OCI-M2 (cell line): ENCODE data around the gene ARNT2.

ENCODE experiments used
- DNase-seq: peaks from one replicate; lab custom pipeline; 2025; ENCODE audit not compliant: unreplicated experiment; lab: John Stamatoyannopoulos, UW

The ARNT2 gene

DNA sequence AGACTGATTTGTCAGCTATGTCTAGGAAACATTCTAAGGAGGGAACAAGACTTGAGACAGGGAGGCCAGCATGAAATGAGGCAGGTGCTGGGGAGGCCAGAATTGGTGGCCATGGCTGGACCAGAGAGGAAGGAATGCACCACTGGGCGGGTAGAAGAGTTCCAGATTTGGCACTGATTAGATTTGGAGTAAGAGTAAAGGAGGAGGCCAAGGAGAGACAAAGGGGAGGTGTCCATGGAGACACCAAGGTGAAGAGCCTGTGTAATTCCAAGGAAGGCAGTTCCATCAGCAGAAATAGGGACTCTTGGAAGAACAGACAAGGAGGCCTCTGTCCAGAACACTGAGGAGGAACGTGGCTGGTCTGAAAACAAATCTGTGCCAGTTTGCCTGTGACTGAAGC lies 1.8 kb downstream of the ARNT2 start:
- no peak for DNase-seq

DNA sequence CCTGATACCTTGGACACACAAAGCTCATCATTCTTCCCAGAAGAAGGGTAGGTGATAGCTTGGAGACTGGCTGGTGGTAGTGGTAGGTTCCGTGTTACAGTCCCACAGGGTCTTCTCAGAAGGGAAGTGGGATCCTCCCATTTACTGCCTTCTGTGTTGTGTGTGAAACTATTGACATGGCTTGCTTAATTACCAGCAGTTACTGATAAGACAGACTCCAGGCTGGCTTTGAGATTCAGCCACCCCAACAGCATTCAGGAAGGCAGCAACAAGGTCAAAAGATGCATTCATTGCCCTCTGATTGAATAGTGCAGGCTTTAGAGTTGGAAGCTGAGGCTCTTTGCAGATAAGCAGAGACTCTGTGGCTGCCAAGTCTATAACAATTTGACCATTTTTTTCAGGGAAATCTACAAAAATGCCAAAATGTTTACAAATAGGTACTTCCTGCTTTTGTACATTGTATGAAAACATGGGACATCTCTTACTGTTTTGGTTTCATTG lies 7.7 kb downstream of the ARNT2 start:
- DNase-seq, result no peak

DNA sequence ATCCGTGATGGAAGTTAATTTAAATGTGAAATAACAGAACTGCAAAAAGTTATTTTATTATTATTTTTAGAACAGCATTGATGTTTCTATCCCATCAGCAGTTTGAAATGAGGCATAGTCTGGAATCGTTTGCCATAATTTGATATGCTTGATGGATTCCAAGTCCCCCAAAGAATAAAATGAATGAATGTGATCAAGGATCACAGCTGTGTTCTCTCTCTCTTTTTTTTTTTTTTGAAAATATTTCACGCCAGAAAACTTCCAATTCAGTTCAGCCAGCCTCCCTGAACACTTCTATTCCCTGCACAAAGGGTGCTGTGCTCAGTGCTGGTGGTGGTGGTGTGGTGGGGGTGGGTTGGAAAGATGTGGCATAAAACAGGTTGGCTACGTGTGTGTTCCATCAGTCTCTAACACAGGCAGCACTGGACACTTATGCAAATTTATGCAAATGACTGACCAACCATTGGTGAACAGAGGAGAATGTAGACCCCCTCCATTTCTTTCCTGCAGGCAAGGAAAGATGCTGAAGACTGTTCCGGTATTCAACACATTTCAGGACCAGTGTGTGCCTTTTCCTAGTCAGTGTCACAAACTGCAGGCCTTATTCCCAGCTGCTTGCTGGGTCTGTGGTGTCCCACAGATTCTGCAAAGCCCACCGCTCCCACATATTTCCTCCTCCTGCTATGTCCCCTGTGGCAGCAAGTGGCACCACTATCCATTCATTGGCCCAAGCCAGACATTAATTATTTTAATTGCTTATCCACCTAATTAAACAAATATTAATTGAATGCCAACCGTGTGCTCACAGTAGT lies 10.6 kb downstream of the ARNT2 start:
- no peak for DNase-seq

DNA sequence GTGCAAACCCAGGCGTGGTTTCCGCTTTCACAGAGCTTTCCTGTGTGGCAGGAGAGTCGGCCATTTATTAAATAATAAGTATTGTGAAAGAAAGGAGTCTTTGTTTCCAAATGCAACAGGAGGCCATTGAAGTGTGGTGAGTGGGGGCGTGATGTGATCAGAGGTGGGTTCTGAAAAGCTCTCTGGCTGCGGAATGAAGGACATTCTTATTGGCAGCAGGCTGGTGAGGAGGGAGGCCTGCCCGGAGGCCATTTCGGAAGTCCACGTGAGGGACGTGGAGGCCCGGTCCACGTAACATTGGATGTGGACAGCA lies 11.1 kb downstream of the ARNT2 start:
- DNase-seq, result no peak

DNA sequence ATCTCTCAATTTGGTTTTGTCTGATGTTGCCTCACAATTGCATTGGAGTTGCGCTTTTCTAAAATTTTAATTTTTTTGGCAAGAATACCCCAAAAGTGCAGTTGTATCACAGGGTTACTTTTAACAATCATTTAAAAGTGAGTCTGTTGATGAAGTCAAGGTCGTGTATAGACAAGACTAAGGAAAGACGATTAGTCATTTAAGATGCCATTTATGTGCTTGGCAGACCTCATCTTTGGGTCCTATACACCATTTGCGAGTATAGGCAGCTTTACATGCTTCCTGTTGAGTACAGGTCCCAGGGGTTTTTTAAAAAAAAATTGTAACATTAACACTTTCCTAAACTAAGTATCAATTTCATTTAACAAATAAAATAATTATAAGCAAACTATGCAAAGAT lies 12.5 kb downstream of the ARNT2 start:
- no peak for DNase-seq

DNA sequence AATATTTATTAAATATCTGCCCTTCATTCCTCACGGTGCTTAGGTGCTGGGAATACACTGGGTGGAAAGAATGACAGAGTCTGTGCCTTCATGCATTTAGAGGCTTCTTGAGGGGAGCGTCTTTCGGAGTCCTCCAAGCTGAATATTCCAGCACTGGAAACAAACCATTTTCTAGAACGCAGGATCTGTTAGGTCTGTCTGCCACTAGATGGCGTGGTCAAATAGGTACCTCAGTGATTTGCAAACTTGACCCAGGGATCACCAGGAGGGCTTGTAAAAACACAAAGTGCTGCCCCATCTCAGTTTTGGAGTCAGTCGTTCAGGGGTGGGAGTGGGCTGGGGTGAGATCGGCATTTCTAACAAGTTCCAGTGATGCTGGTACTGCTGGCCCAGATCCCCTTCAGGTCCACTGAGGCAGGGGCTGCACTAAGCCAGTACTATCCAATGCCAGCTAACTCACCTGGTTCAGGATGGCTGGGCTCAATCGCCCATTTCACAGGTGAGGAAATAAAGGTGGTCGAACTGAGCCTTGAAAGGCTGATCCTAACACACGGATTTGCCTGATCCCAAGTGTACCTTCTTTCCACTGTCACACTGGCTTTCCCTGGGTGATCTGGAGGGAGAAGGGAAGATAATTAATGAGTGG lies 14.8 kb downstream of the ARNT2 start:
- DNase-seq, result no peak

DNA sequence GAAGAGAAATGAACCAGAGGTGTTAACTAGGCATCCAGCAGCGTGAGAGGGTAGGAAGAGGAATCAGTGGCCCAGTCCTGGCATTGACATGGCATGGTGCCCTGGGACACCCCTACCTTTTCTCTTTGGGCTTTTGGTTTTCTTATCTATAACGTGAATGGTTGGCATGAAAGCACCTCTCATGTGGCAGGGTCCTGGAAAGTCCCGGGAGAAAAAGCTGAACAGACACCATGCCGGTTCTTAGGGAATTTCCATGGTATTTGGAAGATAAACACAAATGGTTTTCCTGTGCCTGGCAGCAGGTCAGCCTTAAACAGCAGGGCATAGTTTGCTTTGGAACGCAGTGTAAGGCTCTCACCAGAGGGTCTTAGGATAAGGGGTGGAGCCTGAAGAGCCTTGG lies 15.4 kb downstream of the ARNT2 start:
- no peak for DNase-seq

DNA sequence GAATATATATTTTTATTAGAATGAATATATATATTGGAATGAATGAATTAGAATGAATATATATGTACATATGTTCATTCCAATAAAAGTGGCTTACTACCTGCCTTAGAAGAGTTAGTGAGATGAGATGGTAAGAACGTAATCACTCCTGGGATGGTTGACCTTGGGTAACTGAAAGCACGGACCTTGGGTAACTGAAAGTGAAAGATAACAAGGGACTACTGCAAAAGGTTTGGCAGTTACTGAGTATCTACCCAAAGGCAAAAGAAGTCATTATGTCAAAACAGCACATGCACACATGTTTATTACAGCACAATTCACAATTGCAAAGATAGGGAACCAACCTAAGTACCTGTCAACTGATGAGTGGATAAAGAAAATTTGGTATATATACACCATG lies 16.5 kb downstream of the ARNT2 start:
- no peak for DNase-seq

DNA sequence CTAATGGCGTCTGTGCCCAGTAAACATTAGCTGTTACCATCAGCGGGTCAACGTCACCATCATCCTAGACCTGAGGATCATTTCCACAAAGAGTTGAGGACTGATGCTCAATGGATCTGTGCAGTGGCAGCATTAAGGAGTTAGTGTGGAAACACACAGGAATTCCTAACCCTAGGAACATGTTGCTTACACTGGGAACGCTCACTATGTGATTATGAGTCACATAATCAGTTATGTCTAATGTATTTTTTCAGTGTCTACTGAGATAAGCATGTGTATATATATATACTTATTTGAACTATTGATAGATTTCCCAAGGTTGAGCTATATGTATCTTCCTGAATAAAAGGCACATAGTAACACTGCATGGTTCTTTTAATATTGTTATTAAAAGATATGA lies 19.0 kb downstream of the ARNT2 start:
- no peak for DNase-seq

DNA sequence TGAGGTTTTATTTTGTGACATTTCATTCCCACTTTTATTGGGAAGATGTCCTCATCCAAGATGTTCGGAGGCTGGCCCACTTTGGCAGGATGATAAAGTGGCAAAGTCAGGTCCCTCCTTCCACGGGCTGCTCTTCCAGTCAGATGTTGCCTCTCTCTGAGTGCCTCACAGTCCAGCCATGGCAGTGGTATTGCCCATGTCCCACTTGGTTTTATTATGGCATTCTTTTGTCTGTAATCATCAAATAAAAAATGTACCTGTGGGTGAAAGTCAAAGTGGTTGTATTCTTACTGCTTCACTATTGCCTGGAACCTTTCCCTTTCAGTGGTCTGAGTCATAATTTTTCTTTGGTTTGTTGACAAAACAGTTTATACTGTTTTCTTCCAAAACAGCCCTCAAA lies 20.2 kb downstream of the ARNT2 start:
- DNase-seq, result no peak

DNA sequence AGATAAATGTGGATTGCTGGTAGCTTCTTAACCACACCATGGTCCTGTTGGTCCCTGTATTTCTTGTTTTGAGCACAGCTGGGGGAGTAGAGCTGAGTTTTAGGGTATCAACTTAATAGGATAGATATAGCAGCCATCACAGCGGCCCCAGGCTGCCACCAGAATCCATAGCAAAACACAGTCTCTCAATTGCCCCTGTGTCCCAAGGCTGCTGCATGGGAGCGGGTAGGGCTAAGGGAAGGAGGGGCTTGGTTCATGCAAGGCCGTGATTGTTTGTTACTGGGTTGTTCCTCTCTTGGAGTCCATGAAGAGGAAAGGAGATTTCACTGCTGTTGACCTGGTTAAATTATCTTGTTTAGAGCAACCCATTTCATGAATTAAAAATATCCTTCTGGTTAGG lies 22.1 kb downstream of the ARNT2 start:
- DNase-seq, result no peak

DNA sequence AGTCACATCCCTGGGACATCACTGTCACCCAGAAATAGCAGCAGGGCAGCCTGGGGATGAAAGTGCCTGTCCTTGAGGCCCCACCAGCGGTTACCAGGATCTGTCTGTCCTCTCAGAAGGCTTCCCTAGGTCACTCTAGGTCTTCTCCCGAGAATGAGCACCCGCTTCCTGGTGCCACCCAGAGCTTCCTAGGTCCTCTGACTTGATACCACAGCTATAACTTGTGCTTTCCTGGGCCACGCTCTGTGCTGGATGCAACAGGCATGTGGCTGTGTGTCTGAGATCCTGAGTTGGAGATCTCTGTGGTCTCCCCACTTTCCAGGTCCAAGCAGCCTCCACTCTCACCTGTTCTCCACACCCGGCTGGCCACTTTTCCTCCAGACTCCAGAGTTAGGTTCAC lies 25.8 kb downstream of the ARNT2 start:
- DNase-seq, result no peak

DNA sequence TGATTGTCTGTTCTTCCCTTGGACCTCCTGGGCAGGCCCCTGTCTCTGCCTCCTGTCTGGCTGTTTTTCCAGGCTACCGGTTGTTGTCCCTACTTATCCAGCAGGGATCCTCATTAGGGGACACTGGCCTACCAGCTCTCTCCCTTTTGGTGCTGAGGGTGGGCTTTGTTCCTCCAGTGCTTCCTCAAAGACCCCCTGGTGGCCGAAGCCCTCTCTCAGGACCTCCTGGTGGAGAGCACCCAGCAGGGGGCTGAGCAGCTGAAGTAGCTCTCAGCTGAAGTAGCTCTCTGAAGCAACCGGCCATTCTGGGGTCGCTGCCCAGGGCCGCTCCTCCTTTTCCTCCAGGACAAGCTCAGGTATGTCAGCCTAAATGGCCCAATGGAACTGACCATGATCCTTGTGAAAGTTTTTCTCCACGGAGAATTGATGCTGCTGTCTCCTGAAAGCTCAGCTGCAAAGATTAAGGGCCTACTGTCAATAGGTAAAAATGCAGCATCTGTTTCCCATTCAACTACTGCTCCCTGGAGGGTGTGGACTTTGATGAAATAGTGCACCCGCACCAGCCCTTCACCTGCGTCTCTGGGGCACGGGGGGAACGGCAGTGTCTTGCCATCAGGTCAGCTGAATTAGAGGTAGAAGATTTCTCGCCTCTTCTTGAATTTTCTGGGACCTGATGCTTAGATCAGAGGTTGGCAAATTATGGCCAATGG lies 27.6 kb downstream of the ARNT2 start:
- no peak for DNase-seq

DNA sequence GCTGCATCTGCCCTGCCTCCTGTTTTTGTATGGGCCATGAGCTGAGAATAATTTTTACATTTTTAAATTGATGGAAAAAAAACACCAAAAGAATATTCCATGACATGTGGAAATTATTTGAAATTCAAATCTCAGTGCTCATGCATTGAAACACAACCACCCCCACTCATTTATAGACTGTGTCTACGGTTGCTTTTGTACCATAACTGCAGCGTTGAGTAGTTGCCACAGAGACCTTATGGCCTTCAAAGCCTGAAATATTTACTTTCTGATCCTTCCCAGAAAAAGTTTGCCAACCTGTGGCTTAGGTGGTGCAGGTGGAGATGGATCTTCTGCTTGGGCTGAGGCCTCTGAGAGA lies 28.1 kb downstream of the ARNT2 start:
- no peak for DNase-seq

DNA sequence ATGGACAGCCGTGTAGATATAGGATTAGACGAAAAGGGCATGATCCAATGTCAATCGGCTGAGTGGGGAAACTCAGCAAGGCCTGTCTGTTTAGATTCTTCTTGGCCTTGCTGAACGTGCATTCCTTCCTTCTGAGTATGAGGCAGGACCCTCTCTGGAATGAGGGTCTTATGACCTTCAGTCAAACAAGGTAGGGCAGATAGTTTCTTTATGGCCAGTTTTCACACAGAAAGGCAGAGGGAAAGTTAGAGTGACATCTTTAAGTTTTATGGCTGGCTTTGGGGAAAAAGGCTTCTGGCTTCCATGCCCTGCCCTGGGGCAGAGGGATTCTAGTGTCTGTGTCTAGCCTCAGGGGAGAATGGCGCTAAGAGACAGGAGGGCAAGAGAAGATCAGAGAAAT lies 29.7 kb downstream of the ARNT2 start:
- no peak for DNase-seq

DNA sequence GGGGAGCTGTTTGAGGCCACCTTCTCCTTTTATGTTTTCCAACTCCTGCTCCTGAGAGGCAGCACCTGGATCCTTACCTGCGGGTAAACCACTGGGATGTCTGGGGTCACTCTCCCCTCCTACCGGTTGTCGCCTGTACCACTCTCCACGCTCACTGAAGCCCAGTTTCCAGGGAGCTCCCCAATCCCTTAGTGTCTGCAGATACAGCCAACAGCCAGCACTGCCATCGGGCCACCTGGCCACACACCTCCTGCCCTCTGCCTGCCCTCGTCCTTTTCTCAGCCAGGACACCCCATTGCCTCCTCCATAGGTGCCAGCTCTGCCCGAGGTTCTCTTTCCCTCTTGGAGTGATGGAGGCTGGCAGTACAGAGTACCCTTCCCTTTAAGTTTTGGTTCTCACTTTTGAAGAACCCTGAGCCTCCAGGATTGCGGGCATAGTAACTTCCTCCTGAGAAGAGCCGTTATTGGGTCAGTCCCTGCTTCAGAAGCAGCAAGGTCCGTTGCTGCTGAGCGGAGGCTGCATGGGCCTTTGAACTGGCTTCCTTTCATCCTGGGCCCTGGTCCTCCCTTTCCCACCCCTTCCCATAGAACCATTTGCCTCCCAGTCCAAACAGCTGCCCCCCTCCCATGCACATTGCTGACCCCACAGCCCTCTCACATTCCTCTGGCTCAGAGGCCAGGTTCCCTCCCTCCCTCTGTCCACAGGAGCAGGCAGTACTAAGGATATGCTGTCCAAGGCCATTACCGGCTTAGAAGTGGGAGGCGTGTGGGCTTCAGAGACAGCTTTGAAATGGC lies 30.9 kb downstream of the ARNT2 start:
- DNase-seq, result no peak

DNA sequence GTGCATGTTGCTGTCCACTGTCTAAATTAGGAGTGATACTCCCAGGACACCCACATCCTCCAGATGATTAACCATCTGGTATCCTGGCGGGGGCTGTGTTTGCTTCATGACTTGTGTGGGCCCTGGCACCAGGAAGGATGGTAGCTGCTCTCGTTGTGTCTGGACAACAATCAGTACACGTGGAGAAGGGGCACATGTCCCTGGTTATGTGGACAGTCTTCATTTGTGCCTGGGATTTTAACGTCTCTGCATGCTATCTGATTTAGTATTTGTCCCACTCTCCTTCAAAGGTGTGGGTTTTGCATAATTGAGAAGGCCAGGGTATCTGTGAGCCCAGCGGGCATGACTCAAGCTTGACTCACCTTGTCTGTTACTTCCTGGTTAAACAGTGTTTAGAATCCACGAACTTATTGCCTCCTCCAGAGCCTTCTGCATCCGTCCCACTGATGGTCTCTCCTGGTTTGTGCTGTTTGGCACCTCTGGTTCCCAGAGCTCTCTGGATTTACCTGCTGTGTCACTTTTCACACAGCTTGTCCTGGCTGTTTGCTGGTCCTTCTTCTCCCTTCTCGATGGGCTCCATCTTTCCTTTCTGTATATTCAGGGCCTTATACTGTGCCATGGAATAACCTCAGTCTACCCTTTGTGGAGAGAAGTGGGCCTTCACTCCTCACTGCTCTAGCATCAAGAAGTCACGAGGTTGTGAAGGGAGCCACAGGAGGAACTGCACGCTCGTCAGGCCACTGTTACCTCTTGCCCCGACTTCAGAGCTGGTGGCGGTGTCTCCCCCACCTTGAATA lies 32.5 kb downstream of the ARNT2 start:
- no peak for DNase-seq

DNA sequence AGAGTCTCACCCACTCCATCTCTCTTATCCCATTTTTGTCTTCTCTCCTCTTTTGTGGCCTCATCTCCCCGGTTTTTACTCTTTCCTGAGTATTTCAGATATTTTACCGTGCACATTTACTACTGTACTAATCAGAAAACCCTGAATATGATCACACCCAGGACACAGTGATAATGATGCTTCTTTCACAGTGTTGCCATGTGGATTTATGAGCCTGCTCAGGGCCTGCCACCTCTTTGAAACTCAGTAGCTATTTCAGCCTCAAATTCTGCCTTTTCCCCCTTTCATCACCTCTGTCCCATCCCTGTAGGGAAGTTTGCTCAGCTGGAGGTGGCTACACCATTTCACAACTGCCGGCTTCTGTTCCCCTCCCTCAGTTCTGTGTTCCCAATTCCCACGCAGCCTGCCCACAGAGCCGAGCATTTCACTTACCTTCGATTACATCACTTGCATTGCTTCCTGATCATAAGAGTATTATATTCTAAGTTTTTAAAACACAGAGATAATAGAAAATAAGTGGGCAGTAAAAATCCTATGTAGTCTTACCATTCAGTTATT lies 33.2 kb downstream of the ARNT2 start:
- DNase-seq, result no peak

DNA sequence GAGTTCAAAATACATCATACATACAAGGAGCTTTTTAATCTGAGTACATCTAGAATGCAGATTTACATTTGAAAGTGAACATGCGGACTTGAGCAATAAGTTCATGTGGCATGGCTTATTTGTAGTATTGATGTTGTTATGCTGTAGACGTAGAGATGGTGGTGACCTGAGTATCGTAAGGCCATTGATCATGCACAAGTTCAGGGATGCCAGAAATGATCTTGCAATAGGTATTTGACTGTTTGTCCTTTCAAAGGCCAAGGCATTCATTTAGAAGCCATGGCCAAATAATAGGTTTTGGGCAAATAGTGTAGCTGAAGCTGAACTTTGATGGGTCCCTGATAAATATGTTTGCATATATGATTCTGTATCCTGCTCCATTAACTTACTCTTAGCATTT lies 35.0 kb downstream of the ARNT2 start:
- DNase-seq, result no peak

DNA sequence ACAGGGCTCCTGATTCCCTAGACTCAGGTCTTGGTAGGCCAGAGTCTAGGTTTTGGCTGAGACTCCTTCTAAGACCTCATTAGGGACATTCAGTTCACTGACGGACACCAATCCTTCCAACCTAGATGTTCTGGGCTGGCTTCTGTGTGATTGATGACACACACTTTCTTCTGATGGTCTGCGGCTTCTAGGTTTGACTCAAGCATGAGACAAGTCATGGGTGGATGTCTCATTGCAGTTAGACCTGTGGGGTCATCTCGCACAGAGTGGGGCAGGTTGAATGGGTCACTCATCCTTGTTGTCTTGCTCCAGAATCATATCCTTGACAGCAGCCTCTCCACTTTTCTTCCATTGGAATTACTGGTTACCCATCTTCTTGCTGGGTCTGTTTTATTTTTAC lies 35.8 kb downstream of the ARNT2 start:
- DNase-seq, result no peak
